ENCODE measurements around the gene C2. TPM values are rescaled to one million over a fixed set of nuclear protein-coding genes. Genes with fewer than 3 reads are reported as not detected.
A peak's percentile ranks its signal among the peaks of the same experiment; 100 is the strongest.

The C2 gene
- total RNA-seq, 4 donors from 2014 or later: 2.5 to 6.2 (median 4.4) TPM

GRCh38 chr6:31898383-31899011 is 29.0 kb upstream of the C2 start:
- peak overlapping the region; percentile 68 to 95 (median 86) for H3K27ac ChIP-seq
- no peaks in the 10 kb centered on the region for H3K9me3 ChIP-seq
- H3K4me1 ChIP-seq: peaks cover 20 to 25% of the 10 kb centered on the region in 2 donors
- WGBS, 2 donors: 17 to 18% methylated on average over 8 of the region's 8 CpGs
- H3K4me3 ChIP-seq (replicated peaks in 1 of 3): peak overlapping the region; percentile 47 to 90 (median 57)
- no peaks in the 10 kb centered on the region for H3K27me3 ChIP-seq
- H3K36me3 ChIP-seq: peaks cover 0 to 8% of the 10 kb centered on the region in 2 donors
- intact Hi-C loops (cut with DNase I): loop anchor here (5.0 kb wide), 2 partner anchors 36 to 54 kb away; partner anchors contain the start of gene NEU1
- TF ChIP-seq CTCF (IDR thresholded peaks at IDR 0.05): peak in 1 of 6 experiments; percentile 7
- TF ChIP-seq POLR2A (IDR thresholded peaks at IDR 0.05): peak in 1 of 2 donors; percentile 60
- DNase-seq: peak; percentile 42 to 46

- no peak for DNase-seq
- 76 to 78% methylated on average over 5 of the region's 5 CpGs for WGBS, 2 donors
- TF ChIP-seq POLR2A (IDR thresholded peaks at IDR 0.05): no peak
- TF ChIP-seq CTCF (IDR thresholded peaks at IDR 0.05): no peak
- Histone ChIP-seq H3K4me1 (peaks cover 20 to 28% of the 10 kb centered on the region in 2 donors), H3K27ac (peak overlapping the region in 1 of 3 donors; percentile 95), H3K27me3 (no peaks in the 10 kb centered on the region), H3K36me3 (peaks cover 0 to 7% of the 10 kb centered on the region in 2 donors), H3K9me3 (no peaks in the 10 kb centered on the region), H3K4me3 (replicated peaks in 1 of 3) (no peak overlapping the region)
- intact Hi-C loops (cut with DNase I): loop anchor here (5.0 kb wide), 2 partner anchors 37 to 53 kb away; partner anchors contain the start of gene NEU1
These were observed 28.3 kb upstream of the C2 start for GRCh38 chr6:31899215-31899614.

- peaks cover 20 to 28% of the 10 kb centered on the region in 2 donors for H3K4me1 ChIP-seq
- DNase-seq: no peak
These were observed 27.4 kb upstream of the C2 start for GRCh38 chr6:31899882-31900722.

GRCh38 chr6:31900917-31901414 is 26.6 kb upstream of the C2 start:
- DNase-seq: peak; percentile 34 to 42
- peak overlapping the region in 1 of 3 donors; percentile 47 for H3K4me3 ChIP-seq (replicated peaks in 1 of 3)
- no peaks in the 10 kb centered on the region for H3K27me3 ChIP-seq
- TF ChIP-seq CTCF (IDR thresholded peaks at IDR 0.05): no peak
- no peak for TF ChIP-seq POLR2A (IDR thresholded peaks at IDR 0.05)
- intact Hi-C loops (cut with DNase I): no loop called here
- peaks cover 20 to 28% of the 10 kb centered on the region in 2 donors for H3K4me1 ChIP-seq
- no peaks in the 10 kb centered on the region for H3K36me3 ChIP-seq
- no peaks in the 10 kb centered on the region for H3K9me3 ChIP-seq
- WGBS, 2 donors: 36 to 59% methylated on average over 19 to 22 of the region's 29 CpGs
- peak overlapping the region; percentile 45 to 66 (median 66) for H3K27ac ChIP-seq

More at GRCh38 chr6:31899882-31900722, 27.4 kb upstream of the C2 start:
- Histone ChIP-seq H3K27me3 (no peaks in the 10 kb centered on the region), H3K4me3 (replicated peaks in 1 of 3) (no peak overlapping the region), H3K27ac (no peak overlapping the region), H3K36me3 (peaks cover 0 to under 1% of the 10 kb centered on the region in 2 donors), H3K9me3 (no peaks in the 10 kb centered on the region)
- intact Hi-C loops (cut with DNase I): loop anchor here (5.0 kb wide), 2 partner anchors 38 to 52 kb away; partner anchors contain the start of gene NEU1
- no peak for TF ChIP-seq CTCF (IDR thresholded peaks at IDR 0.05)
- TF ChIP-seq POLR2A (IDR thresholded peaks at IDR 0.05): no peak
- WGBS, 2 donors: 89 to 90% methylated on average over 29 to 31 of the region's 49 CpGs
